Central memory CD4-positive, alpha-beta T cell (primary cell): ENCODE data around the gene SLAMF1.
"Not testable (repeated sequence)": the region's sequence is repeated elsewhere in the genome, so short reads cannot be mapped to it uniquely, and the experiment has no call there.

ENCODE experiments used
- DNase-seq: peaks from one replicate; pipeline ENCODE4 v3.0.0; 2022

The SLAMF1 gene

DNA sequence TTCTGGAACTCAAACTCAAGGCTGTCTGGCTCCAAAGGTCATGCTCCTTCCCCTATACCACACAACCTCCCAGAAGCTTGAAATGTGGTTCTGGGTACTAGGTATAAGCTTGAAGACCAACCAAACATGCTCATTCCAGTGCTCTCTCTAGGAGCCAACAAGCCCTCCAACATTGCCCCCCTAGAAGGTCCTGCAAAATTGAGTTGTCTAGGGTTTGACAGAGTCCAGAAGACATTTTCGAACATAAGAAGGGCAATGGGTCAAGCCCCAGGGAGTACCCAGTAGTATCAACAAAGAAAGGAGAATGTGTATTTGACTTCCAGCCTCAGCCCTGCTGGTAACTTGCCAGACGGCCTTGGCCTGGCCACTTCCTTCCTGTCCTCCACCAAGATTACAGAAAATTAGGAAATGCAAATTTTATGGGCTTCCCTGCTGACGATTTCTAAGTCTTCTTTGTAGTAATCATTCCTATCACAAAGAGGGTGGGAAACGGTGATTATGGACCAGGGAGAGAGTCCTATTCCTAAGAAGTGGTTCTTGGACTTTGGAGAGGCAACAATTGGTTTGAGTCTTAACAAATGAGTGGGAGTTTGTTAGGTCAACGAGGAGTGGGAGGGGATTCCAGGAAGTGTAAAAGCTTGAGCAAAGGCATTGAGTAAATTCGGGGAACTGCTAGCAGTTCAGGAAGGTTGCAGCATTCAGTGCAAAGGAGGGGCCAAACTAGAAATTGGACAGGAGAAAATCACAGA lies 18.7 kb upstream of the SLAMF1 start:
- DNase-seq = peak; percentile 27

DNA sequence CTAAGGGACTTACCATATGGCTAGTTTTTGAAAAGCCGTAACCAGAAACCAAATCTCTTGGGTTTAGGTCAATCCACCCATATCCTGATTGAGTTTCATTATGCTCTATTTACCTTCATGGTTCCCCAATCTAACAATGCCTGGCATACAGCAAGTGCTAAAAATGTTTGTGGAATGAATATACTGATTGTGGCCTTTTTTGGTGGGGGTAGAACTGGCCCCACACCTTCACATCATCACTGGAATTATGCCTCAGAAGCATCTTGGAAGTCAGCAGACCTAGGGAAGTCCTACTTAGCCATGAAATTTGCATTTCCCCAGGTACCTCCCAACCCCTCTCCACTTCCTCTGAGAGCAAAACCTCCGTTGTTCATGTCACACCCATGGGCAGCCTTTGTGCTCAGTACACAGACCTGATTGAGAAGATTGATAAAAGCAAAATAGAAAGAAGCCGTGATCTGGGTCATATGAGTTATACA lies 17.8 kb upstream of the SLAMF1 start:
- peak; percentile 73 for DNase-seq

DNA sequence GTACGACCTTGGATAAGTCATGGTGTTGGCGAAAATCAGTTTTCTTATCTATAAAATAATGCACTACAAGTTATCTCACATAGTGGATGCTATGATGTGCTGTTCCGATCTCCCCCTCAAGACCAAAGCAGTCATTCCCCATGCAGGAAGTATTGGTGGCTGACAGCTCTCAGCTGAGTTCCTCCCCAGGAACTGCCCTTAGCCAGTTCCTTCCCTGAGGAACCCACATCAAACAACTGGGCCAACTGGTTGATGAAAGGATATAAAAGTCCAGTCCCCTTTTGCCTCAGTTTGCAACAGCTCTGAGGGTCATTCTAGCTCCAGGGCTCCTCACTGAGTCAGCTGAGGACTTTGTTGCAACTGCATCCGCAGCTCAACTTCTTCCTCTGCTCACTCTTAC lies 16.1 kb upstream of the SLAMF1 start:
- peak; percentile 21 for DNase-seq

GRCh38 chr1:160659566-160659965 lies 12.7 kb upstream of the SLAMF1 start:
- no peak for DNase-seq

DNA sequence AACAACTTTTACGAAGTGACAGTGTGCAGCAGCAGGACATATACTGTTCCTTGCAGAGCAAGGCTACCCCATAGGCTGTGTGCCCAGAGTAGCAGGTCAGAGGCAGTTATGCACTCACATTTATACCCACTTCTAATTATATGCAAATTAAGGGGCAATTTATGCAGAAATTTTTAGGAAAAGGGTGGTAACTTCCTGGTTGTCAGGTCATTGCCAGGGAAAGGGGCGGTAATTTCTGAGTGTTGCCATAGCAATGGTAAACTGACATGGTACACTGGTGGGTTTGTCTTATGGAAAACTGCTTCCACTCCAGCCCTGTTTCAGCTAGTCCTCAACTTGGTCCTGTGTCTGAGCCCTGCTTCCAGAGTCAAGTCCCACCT lies 12.0 kb upstream of the SLAMF1 start:
- DNase-seq = no peak

GRCh38 chr1:160658162-160658813 lies 11.4 kb upstream of the SLAMF1 start:
- DNase-seq = no peak

- DNase-seq = no peak
Measured at GRCh38 chr1:160657250-160657781, 10.5 kb upstream of the SLAMF1 start.

GRCh38 chr1:160656737-160657136 lies 9.9 kb upstream of the SLAMF1 start:
- no peak for DNase-seq

GRCh38 chr1:160653620-160654016 lies 6.8 kb upstream of the SLAMF1 start:
- no peak for DNase-seq

- no peak for DNase-seq
Measured at GRCh38 chr1:160652924-160653619, 6.2 kb upstream of the SLAMF1 start.

- not testable (repeated sequence) for DNase-seq
Measured at GRCh38 chr1:160652065-160652641, 5.3 kb upstream of the SLAMF1 start.

GRCh38 chr1:160651433-160652064 lies 4.7 kb upstream of the SLAMF1 start:
- no peak for DNase-seq

DNA sequence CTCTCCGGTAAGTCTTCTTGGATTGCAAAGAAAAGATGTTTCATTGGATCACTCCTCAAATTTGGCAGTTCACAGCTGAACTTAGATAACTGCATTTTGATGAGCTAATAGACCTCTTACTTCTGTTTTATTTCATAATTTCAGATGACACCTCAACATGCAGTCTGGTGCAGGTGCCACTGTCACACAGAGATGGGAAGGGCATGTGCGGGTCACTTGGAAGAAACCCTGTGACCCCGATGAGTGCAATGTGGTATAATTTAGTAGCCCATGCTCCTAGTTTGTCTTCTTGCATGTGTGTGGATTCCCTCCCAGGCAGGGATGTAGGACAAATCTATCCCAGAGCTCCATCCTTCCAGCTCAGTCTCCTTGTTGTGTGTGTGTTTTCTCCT lies 481 bp upstream of the SLAMF1 start:
- DNase-seq = no peak

DNA sequence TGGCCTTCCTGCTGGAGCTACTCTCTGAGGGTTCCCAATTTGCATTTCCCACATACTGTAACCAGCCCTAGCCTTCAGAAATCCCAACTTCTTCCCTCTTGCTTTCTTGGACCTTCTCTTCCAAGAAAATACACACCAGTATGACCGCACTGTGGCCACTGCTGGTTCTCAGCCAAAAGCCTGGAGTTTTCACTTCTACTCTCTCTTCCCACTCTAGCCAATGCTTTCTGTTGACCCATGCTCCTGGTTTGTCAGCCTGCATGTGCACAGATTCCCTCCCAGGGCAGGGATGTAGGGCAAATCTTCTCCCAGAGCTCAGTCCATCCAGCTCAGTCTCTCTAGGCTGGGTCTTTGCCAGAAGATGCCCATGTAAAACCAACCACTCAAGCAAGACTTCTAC lies 664 bp downstream of the SLAMF1 start:
- DNase-seq = no peak

DNA sequence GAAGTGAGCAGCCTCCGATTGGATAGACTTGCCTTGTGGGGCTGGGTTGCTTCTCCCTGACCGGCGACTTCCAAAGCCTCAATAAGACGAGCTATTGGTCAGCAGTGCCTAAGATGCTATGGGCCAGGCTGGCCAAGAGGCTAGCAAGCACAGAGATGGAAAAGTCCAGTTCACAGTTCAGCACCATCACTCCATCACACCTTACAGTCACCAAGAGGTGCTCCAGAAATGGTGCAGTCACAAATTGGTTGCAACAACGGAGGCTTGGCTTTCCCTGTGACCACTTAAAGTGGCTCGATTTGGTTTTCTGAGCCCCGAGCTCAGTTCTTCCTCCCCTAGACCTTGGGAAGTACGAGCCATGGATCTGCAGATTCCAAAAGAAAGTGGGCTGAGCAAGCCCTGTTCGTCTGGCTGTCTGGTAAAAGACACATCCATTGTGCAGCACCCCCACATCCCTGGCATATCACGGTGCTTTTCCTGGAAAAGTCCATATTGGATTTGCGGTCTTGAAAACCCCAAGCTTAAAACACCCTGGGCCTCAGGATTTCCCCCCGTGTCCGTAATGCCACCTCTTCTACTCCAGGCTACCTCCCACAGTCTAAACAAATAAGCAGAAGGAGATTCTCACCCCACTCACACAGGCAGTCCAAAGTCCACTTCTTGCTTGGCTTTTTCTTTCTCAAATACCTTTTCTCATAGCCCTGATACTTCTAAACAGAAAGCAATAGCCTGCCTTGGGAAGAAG lies 1.3 kb downstream of the SLAMF1 start:
- DNase-seq = no peak

GRCh38 chr1:160644399-160644798 lies 2.4 kb downstream of the SLAMF1 start:
- no peak for DNase-seq

DNA sequence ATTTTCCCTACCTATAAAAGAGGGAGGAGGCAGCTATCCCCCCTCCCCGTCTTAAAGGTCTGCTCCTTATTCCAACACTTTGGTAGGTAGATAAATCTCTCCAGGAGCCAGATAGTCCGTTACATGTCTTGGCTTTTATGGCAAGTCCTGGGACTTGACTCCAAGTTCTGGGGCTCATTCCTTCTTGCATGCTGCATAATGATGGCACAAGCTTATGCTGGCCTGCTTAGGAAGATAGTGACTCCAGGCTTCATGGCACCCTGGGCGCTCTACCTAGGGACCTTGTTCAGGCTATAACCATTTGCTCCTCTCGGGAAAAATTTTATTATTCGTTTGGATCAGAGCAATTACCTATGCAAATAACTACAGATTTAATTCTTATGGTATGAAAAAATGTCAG lies 3.7 kb downstream of the SLAMF1 start:
- DNase-seq = no peak

DNA sequence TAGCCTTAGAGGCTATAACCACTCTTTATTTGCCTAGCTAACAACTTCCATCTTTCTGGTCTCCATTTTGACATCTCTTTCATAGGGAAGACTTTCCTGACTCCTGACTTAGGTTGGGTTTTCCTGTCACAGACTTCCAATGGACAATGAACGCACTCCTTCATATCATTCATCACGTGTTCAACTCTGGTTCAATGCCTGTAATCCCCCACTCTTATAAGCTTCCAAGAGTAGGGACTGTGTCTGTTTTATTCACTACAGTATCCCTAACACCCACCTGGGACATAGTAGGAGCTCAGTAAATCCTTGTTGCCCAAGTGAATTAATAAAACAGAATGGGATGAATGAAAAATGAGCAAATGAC lies 4.6 kb downstream of the SLAMF1 start:
- no peak for DNase-seq

GRCh38 chr1:160641323-160642280 lies 5.2 kb downstream of the SLAMF1 start:
- DNase-seq = peak; percentile 19

DNA sequence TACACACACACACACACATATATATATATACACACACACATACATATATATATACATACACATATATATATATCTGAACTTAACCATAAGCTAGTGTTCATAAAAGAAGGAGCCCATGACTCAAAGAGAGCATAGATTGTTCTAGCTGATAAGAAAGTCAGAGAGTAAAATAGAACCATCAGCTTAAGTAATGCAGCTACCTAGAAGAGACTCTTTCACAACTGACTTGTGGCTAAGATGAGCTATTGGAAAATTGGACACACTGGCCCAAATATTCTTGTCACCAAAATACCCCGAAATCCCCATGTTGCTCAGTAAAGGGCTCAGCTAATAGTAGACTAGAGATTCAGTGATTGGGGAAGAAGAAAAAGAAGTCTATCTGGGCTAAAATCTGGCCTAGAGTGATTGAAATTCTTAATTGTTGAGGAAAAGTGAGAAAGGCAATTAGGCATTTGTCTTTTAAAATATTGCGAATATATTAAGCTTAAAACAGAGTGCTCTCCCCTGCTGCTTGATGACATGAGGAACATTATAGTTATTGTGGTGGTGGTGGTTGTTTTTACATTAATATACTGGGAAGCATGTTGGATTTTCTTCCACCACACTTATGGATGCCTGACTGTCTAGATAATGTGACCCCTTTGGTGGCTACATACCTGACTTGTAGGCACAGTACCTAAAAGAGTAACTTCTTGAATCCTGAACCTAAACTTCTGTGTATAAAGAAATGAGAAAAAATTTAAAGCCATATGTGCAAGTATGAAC lies 6.3 kb downstream of the SLAMF1 start:
- peak; percentile 41 for DNase-seq
